Measurements from ENCODE around the gene FAM174B.

DNA sequence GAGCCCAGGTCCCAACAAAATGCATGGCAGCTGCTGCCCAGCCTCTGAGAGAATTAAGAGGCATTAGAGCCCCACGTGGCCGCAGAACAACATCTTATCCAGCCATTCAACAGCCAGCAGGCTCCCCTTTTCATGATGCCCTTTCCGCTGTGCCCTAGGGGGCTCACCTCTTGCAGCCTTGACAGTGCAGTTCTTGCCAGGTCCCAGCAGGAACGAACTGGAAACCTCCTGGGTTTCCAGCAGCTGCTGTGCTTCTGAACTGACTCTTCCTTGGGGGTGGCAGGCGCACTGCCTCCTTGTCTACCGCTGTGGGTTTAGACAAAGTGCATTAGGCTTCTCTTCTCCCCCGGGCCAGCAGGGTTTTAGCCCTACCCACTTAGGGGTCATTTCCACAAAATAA lies 85.2 kb downstream of the FAM174B start:
- TF ChIP-seq, protein P1, sequence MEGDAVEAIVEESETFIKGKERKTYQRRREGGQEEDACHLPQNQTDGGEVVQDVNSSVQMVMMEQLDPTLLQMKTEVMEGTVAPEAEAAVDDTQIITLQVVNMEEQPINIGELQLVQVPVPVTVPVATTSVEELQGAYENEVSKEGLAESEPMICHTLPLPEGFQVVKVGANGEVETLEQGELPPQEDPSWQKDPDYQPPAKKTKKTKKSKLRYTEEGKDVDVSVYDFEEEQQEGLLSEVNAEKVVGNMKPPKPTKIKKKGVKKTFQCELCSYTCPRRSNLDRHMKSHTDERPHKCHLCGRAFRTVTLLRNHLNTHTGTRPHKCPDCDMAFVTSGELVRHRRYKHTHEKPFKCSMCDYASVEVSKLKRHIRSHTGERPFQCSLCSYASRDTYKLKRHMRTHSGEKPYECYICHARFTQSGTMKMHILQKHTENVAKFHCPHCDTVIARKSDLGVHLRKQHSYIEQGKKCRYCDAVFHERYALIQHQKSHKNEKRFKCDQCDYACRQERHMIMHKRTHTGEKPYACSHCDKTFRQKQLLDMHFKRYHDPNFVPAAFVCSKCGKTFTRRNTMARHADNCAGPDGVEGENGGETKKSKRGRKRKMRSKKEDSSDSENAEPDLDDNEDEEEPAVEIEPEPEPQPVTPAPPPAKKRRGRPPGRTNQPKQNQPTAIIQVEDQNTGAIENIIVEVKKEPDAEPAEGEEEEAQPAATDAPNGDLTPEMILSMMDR (IDR thresholded peaks at IDR 0.05; ENCODE audit: low read length): no peak
- TF ChIP-seq EZH2 (IDR thresholded peaks at IDR 0.05; ENCODE audit: borderline replicate concordance, low read length): no peak

All from OCI-LY1 (cell line).